ENCODE results near the gene ATG9A.

The ATG9A gene

DNA sequence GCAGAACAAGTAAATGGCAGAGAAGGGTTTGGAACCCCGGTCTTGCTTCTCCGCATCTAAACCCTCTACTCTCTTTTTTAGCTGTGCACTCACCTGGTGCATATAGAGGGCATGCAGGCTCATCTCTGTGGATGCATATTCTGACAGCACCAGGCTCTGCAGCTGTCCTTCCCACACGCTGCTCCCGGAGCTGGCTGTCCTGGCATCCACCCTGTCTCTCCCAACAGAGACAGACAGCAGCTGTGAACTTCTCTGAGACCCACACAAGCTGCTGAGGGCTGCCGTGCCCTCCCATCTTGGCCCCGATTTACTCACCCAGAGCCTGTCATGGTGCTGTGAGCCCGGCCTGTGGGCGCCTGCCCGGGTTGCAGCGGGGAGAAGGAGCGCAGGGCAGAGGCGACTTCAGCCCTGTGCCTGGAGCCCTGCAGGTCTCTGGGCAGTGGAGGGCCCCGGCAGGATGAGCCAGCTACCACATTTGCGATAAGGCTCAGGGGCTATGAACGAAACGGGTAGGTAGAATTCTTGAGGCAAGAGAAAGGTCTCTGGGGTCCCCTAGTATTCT is 7.4 kb downstream of the ATG9A start:
- no peak for DNase-seq (ENCODE audit: low read depth)

DNA sequence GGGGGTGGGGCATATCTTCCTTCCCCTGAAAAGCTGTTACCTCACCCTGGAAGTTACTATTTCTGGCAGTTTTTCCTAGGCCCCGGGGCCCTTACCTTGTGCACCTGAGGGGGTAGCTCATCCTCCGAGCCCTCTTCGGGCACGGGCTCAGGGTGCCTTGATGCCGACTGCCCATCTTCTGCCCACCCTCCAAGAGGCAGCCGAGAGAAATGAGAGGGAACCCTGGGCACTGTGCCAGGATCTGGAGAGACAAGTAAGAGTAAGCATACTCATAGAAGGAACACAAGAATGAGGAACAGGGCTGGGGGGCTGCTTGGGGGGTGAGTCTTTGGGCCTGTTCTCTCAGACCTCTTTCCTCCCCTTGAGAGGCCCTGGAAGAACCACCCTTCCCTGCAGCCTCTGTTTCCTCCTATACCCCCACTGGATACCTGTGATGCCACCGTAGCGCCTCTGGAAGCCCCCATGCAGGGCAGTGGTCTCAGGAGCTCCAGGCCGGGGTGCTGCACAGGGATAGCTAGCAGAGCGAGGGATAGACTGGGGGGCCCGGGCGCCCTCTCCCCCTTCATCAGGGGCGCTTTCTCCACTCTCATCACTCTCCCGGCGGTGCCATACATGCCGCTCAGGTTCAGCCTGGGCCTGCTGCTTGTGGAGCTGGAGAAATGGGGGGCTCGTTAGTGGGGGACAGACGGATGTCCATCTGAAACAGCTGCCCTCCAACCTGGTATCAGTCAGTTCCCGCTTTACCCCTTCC is 8.6 kb downstream of the ATG9A start:
- DNase-seq (ENCODE audit: low read depth), result no peak

DNA sequence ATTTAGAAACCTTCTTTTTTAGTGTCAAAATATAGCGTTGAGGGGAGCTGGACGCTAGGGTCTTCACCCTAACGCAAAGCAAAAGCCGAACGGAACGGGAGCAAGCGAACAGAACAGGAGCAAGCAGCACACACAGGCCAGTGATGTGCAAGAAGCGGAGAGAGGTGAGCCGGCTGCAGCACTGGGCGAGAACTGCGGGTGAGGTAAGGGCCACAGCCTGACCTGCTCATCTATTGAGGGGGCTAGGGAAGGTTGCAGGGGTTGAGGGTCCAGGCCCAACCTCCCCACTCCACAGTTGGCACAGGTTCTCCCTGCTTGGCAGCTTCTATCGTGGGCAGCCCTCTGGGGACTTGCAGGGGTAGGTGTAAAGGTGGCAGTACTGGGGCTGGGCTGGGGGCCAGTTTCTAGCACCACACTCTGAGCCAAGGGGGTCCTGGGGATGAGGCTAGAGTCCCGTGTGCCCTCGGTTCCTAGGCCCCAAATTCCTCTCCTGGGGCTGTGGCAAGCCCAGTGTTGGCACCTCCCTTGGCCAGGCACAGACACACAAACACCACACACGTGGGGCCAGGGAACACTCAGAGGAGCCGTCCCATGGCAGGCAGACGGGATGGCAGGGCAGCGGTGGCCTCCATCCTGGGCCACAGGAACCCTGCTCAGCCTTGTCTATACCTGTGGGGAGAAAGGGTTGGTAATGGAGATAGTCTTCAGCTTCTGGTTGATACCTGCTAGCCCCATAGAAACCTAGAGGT is 9.5 kb downstream of the ATG9A start:
- DNase-seq (ENCODE audit: low read depth), result no peak

DNA sequence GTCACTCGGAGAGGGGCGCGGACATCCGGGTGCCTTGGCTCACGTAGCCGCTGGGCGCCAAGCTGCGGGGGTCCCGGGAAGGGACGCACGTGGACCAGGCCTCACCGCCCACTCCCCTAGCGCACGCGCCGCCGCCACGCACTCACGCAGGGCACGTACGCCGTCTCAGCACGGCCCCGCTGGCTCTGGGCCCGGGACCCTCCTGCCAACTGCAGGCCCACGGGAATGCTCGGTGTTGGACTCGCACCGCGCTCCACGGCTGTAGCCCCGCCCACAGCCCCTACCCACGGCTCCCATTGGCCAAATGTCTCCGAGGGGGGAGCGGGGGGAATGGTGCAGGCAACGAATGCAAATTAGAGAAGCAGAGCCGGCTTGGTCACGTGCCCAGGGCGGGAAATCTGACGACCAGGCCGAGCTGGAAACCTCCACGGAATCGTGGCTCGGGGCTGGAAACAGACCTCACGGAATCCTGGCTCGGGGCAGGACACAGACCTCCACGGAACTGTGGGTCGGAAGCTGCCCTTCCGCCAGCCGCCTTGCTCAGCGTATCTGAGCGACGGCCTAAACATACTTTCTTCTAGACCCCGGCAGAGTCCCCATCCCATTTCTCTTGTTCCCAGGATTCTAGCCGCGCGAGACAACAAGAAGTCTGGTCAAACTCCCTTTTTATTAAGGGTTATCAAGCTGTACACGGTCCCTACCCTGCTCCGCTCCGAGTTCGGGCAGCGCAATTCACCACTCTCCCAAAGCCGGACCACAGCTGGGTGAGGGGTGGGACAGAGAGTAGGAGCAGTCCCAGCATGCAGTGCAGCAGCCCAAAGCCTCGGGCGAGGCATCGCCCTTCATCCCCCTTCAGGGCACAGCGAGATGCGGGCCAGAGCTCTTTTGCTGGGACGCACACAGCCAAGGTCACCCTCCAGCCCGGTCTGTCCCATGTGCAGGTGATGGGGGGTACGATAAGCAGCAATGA is 10.4 kb downstream of the ATG9A start, which contains the start of gene ABCB6:
TSS of gene ABCB6 (minus strand) at position 227 of the 970 bp plus-strand sequence. CDS start 285 bp downstream, outside the sequence.
- peak; percentile 96 for DNase-seq (ENCODE audit: low read depth)

DNA sequence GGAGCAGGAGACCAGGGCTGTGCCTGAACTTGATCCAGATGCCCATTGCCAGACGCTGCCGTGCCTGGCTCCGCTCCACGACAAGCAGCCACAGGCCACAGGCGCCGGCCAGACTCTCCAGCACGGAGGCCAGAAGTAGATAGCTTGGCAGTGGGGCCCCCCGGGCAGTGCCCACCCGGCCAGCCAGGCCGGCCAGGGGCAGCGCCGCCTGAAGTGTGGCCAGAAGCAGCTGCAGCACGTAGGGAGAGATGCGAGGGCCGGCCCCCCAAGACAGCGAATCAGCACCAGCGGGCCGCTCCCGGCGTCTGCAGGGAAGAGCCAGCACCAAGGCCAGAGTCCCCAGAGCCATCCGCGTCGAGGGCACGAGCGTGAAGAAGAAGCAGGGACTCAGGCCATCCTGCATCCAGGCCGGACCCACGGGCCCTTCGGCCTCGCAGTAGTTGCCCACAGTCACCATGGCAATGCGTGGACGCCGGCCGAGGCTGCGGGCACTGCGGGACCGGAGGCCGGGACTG is 11.2 kb downstream of the ATG9A start:
- DNase-seq (ENCODE audit: low read depth), result no peak

DNA sequence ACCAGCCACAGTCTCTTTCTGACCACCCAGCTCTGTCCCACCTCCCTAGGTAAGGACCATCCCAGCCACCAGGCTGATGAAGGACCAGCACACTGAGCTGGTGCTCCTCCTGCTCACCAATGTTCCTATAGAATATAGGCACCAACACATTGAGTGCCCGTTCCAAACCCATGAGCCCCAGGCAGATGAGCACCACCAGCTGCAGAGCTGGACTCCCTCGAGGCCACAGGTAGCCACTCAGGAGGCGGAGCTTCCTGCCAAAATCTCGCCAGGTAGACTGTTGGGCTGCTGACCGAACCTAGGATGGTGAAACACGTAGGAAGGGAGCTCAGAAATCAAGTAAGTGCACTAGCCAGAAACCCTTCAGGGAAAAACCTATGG is 12.9 kb downstream of the ATG9A start:
- DNase-seq (ENCODE audit: low read depth), result no peak

DNA sequence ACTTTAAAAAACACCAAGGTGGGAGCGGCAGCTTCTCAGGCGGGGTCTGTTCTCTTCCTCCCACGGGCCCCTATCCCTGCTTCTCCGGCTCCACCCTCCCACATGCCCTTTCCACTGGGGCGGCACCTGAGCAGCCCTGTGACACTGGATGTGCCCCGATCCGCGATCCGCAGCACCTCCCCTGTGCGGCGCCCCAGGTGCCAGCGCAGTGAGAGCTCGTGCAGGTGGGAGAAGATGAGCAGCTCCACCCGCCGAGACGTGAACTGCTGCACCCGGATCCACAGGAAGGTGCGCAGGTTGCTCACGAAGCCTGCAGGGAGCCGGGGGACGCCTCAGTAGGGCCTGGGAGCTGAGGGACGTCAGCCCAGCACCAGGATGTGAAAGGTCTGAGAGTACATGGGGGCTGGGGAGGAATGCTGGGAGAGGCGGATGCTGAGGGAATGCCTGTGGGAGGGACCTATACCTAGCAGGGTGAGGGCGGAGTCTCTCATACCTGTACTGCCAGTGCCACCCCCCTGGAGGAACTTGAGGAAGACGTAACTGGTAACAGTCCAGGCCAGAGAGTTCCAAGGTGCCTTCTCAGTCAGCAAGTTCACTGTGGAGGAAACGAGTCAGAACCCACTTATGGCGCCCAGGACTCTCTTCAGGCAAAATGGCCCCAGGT is 13.4 kb downstream of the ATG9A start:
- DNase-seq (ENCODE audit: low read depth), result no peak

DNA sequence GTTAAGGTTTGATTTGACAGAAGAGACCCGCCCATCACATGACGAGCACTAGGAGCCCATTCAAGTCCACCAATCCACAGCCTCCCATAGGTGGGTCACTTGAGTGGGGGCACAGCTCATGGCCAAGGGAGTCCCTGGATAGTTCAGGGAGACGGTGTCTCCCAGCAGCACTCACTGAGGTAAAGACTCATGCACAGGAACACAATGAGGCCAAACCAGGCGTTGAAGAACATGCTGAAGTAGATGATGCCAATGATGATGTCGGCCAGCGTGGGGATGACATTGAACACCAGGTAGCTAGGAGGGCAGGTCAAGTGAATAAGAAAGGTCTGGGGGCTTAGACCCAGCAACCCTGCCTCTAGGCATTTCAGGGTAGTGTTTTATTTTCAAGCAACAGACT is 14.7 kb downstream of the ATG9A start:
- no peak for DNase-seq (ENCODE audit: low read depth)

DNA sequence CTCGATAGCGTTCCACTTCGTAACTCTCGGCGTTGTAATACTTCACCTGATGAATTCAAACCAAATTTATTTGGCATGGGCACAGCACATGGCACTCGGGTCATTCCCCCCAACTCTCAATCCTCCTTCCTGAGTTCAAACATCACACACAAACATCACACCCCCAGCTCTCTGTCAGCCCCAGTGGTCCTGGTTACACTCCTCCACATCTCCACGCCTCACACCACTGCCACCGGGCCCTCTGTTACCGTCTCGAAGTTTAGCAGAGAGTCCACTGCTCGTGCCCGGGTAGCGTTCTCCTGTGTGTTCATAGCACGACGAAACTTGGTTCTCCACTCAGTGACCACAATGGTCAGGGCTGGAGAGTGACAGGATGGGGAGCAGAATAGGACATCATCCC is 15.3 kb downstream of the ATG9A start:
- DNase-seq (ENCODE audit: low read depth), result no peak

DNA sequence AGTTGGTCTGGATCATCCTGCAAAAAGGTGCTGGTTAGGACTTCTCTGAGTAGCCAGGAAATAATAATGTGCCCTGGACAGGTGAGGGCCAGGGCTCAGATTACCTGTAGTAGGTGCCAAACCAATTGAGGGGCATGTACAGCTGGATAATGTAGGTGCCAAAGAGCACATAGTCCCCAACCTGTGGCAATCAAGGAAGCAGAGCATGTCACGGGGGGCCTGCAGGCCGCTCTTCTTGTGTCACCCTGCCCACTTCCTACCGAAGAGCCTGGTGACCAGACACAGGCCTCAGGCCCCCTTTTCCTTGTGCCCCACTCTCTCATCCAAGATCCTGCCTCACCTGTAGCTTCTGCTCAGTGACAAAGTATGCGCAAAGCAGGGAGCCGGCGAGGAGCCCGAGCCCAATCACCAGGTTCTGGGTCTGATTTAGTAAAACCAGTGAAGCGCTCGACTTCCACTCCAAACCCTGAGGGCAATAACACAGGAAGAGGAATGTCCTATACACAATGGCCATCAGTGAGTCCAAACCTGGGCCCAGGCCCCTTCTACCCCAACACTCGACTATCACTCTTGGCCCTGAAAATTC is 15.9 kb downstream of the ATG9A start:
- DNase-seq (ENCODE audit: low read depth), result no peak

DNA sequence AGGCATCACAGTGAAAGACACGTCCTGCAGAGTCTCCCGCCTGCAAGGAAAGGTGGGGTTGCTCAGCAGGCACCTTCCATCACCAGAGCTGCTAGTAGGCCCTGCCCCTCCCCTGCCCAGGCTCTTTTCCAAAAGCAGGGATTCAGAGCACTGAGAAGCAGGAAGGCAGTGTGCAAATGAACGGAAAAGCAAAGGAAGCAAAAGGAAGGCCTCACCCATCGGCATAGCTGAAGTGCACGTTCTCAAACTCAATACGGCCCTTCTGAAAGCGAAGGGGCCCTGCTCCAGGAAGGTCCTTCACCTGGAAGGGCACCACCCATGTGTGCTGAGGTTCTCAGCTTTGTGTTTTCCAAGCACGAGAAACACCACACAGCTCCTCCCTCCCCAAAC is 16.4 kb downstream of the ATG9A start:
- no peak for DNase-seq (ENCODE audit: low read depth)

DNA sequence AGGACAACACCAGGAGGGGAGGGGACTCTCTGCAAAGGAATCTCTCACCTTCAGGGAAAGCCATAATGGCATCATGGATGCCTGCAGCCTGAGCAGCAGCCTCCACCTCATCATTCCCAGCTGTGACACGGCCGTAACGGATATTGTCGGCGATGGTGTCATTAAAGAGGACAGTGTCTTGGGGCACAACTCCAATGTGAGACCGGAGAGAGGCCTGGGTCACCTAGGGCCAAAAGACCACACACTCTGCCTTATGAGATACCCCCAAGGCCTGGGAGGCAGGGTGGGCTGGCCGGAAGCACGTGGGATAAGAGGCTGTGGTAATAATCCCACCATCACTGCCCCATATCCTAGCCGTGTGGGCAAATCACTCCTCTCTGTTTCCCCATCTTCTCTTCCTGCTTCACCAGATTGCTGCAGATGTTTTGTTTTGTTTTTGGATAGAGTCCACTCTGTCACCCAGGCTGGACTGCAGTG is 18.5 kb downstream of the ATG9A start:
- no peak for DNase-seq (ENCODE audit: low read depth)

DNA sequence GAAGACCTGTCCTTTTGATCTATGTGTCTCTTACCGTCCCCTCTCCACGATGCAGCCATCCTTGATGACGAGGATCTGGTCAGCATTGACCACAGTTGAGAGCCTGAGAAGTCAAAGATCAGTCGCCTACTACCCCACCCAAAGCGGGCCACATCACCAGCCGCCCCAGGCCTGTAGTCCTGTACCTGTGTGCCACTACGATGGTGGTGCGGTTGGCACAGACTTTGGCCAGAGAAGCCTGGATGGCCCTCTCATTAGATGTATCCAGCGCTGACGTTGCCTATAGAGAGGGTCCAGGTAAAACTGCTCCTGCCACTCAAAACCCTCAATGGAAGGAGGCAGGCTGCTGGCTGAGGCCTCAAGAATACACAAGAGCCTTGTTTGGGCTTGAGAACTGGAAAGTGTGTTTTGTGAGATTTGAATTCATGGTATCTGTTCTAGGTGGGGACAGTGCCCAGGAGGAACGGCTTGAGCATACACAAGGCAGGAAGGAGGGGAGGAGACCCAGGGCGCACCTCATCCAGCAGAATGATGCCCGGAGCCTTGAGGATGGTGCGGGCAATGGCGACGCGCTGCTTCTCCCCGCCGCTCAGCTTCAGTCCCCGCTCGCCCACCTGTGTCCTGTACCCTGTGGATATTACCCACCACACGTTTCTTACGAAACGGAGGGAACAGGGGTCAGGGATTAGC is 19.1 kb downstream of the ATG9A start:
- DNase-seq (ENCODE audit: low read depth), result no peak

DNA sequence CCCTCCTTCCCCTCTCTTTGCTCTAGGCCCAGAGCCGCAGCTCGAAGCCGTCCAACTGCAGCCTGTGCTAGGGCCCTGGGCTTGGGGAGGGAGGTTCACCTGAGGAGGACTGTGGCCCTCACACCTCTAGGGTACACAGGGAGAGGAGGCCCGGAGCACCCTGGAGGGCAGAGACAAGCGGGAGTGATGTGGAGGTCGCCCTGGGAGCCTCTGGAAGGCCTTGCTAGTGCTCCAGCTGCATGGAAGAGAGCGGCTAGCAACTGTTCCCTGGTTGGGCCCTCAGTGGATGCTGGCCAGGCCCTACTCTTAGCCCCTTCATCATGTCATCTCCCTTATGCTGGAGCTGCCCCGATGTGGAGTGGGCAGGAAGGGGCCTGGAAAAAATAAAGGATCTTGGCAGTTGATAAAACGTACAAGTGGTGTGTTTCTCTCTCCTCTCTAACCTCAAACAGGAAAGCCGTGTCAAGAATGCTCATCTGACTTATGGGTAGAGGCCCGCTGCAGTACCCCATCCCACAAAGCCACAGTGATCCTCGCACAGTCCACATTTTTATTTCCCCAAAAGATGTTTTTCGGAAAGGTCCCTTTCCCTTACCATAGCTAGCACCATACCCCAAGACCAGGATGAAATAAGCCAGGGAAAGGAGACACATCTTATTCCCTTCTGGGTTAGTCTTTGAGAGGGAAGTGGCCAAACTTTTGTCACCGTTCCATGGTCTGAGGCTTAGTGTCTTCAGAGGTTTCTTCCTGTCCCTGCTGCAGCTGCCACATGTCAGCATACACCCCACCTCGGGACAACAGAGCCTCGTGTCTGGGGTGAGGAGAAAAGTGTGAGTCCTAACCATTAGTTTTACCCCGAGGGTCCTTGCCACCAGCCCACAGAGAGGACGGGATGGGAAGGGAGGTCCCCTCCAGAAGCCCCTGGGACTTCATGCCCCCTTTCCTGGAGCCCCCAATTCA is 19.9 kb downstream of the ATG9A start:
- DNase-seq (ENCODE audit: low read depth), result no peak

DNA sequence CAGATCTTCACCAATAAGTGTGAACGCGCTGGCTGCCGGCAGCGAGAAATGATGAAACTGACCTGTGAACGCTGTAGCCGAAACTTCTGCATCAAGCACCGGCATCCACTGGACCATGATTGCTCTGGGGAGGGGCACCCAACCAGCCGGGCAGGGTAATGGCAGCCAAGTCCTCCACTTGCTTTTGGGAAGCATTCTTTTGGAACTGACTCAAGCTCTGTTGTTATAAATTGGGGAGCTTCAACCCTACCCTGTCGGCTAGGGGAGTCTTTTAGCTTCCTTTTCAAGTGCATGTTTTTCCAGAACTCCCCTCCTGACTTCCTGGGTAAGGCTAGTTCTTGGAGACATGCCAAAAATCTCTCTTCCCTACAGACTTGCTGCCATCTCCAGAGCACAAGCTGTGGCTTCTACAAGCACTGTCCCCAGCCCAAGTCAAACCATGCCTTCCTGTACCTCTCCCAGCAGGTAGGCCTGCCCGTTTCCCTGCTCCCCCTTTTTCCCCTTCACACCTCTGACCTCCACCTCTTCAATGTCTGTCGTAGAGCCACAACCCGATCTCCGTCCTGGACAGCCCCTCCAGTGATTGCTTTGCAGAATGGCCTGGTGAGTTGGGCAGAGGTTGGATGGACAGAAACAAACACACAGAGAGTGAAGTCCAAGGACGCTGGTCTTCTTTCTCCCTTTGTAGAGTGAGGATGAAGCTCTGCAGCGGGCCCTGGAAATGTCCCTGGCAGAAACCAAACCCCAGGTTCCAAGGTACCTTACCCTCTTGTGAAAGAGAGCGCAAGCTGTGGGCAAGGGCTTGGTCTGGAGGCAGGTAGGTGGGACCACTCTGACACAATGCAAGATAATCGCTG is 21.3 kb downstream of the ATG9A start:
- DNase-seq (ENCODE audit: low read depth), result peak; percentile 40

DNA sequence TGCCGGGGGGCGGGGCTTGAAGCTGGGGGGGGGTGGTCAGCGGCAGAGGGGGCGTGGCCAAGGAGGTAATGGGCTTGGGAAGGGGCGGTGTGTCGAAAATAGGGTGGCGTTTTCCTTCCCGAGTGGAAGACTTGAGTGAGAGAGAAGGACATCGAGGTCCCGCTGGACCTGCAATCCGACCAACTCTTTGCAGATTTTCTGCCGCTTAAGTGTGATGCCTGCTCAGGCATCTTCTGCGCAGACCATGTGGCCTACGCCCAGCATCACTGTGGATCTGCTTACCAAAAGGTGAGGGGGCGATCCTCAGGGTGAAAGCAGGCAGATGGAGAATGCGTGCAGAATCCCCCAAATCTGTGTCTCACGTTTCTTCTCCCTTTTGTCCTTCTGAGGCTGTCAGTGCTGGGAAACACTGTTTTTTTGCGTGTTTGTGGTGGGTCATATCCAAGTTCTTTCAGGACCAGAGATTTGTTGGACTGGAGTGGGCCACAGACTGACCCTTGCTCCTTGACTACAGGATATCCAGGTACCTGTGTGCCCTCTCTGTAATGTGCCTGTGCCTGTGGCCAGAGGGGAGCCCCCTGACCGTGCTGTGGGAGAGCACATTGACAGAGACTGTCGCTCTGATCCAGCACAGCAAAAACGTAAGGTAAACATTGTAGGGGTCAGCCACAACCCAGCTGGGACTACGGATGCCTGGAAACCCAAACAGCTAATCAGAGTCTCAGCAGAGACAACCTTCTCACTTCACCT is 22.1 kb downstream of the ATG9A start:
- no peak for DNase-seq (ENCODE audit: low read depth)
